Measurements from ENCODE around the gene ACTRT1.

Gene ACTRT1

DNA sequence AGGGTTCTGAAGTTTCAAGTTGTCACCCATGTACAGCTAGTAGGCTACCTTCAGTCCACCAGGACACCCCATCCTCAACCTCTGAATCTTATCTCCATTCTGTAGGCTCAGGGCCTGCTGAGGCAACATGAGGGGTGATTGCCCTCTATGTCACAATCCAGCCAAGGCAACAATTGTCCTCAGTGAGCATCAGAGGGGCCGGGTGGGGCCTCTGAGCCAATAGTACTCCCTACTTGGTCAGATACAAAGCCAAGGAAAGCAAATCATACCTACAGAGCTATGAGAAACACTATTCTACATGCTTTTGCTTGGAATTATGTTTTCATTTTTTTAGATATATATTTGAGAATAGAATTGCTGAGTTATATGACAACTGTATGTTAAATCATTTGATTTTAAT is at the start of gene ACTRT1:
TSS of gene ACTRT1 (minus strand) at position 101 of the 400 bp plus-strand sequence. CDS start 197 bp downstream, outside the sequence.
- no peak for DNase-seq

DNA sequence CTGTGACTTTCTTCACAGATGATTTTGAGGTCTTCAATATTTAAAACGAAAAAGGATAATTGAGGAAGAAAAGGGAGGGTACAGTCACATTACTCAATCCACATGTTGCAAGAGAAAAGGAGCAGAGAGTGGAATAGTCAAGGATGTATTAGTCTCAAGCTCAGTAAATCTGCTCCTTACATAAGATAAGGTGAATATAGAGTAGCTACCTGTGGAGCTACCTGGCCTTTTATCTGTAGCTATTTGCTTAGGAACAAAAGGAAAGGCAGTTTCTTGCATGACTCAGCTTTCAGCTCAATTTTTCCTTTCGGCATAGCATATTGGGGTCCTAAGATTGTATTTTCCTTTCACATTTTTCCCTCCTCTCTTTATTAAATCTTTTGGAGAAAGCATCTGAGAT is 26.3 kb upstream of the ACTRT1 start:
- no peak for DNase-seq

DNA sequence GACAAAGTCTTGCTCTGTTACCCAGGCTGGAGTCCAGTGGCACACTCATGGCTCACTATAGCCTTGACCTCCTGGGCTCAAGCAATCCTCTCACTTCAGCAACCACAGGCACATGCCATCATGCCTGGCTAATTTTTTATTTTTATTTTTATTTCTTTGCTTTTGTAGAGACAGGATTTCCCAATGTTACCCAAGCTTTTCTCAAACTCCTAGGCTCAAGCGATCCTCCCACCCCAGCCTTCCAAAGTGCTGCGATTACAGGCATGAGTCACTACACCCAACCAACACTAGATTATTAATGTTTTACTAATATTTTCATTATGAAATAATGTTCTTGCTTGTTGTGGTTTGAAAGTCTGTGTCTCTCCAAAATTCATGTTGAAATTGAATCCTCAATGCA is 5.2 kb upstream of the ACTRT1 start:
- DNase-seq = no peak

DNA sequence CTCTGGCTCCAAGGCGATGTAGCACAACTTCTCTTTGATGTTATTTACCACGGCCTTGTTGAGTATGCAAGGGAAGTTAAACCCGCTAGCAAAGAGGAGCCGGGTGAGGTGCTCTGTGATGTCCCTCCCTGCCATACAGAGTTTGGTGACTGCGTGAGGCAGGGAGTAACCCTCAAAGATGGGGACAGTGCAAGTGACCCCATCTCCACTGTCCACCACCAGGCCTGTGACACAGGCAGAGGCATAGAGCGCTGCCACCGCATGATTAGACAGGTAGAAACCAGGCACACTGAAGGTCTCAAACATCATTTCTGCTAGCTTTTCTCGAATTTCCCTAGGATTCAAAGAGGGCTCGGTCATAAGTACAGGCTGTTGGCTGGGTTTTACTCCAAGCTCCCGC is 677 bp downstream of the ACTRT1 start:
- no peak for DNase-seq

DNA sequence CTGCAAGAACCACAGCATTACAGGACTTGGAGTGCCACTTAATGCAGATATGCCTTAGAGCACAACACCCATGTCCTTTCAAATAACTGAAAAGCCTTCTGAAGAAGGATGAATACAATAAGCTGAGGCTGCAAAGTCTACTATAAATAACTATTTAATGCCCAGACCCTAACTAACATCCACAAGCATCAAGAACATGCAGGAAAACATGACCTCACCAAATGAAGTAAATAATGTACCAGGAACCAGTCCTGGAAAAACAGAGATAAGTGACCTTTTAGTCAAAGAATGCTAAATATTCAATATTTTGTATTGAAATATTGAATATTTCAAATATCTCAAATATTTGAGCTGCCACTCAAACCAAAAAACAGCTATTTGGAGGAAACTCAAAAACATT is 16.9 kb downstream of the ACTRT1 start:
- no peak for DNase-seq

DNA sequence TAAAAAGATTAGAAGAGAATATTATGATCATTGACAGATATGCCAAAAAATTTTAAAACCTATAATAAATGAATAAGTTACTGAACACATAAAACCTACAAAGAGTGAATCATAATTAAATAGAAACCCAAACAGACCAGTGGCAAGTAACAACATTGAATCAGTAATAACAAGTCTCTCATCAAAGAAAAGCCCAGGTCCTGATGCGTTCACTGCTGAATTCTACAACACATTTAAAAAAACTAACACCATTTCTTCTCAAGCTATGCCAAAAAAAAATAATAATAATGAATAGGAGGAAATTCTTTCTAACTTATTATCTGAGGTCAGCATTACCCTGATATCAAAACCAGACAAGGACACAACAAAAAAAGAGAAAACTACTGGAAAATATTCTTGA is 30.6 kb downstream of the ACTRT1 start:
- DNase-seq = no peak

DNA sequence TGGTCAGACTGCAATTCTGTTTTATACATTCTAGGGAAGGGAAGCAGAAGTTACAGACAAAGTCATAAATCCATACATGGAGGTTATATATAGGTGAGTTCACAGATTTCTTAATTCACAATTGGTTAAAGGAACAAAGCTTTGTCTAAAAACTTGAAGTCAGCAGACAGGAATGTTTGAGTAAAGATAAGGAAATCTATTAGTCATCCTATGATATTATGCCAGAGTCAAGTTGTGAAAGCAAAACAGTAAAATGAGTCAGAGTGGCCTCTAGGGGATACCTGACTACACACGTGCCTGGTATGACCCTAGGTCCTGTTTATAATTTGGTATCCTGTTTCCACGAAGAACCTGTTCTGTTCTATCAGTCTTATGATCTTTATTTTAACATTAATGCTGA is 31.5 kb downstream of the ACTRT1 start:
- DNase-seq = no peak

DNA sequence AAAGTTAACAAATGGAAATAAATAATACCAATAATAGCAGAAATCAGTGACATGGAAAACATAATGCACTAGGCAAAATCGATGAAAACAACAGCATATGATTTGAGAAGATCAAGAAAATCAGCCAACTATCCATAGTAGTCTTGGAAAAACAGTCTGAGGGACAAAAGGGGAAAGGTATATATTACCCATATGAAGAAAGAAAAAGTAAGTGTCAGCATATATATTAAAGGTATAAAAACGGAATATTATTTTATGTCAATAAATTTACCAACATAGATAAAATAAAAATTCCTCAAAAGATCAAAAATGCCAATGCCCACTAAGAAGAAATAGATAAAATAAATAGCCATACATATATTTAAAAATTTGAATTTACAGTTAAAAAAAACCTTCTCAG is 33.0 kb downstream of the ACTRT1 start:
- no peak for DNase-seq

DNA sequence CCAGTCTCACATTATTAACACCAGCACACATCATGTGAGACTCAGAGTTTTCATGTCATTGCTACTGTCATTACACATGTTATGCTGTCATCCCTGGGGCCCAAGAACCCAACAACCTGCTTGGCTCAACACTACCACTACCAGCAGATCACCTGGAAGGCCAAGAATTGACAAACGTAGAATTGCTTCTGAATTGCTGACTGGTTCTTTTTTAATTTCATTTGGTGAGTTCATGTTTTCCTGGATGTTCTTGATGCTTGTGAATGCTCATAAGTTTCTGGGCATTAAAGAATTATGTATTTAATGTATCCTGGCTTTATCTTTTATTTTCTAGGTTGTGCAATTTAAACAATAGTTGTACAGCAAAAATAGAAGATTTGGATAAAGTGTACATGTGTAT is 40.2 kb downstream of the ACTRT1 start:
- no peak for DNase-seq

DNA sequence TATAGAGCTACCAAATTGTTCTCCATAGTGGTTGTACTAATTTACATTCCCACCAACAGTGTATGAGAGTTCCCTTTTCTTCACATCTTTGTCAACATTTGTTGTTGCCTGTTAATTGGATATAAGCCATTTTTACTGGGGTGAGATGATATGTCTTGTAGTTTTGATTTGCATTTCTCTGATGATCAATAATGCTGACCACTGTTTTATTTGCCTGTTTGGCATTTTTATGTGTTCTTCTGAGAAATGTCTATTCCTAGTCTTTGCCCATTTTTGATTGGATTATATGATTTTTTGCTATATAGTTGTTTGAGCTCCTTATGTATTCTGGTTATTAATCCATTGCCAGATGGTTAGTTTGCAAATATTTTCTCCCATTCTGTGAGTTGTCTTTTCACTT is 44.3 kb downstream of the ACTRT1 start:
- DNase-seq = no peak

All from hippocampal formation (tissue), 2 donors.